ENCODE results near the gene BCL2L14. TPM values are rescaled to one million over a fixed set of nuclear protein-coding genes. Genes with fewer than 3 reads are reported as not detected.
"Not testable (repeated sequence)": the region's sequence is repeated elsewhere in the genome, so short reads cannot be mapped to it uniquely, and the experiment has no call there.

BCL2L14 gene
- total RNA-seq, 8 experiments from 2014 or later, result 0.36 to 1.9 (median 0.95) TPM

- no peak for ATAC-seq (replicated peaks in 6 of 8)
- Histone ChIP-seq H3K4me3 (no peak overlapping the region), H3K4me1 (replicated peaks in 1 of 2) (no peaks in the 10 kb centered on the region), H3K27ac (no peak overlapping the region)
- WGBS, 10 experiments, result 36 to 100% (median 83%) methylated on average over 2 to 3 of the region's 3 CpGs; no CpG with 5 or more reads in 1 of the 10 experiments
- in situ Hi-C loops (cut with MboI; ENCODE audit: low pct_unique_long_range_greater_than_20kb in 2 of 9, low sequenced_read_pairs in 9 of 9, unreplicated experiment in 9 of 9), result no loop called here
Measured at GRCh38 chr12:12123036-12123604, 52.4 kb downstream of the BCL2L14 start.

- Histone ChIP-seq H3K27ac (no peak overlapping the region), H3K4me3 (no peak overlapping the region), H3K4me1 (replicated peaks in 1 of 2) (no peaks in the 10 kb centered on the region)
- in situ Hi-C loops (cut with MboI; ENCODE audit: low pct_unique_long_range_greater_than_20kb in 2 of 9, low sequenced_read_pairs in 9 of 9, unreplicated experiment in 9 of 9), result no loop called here
- ATAC-seq (replicated peaks in 6 of 8), result no peak
- WGBS, 10 experiments, result 53 to 100% (median 93%) methylated on average over 1 to 4 of the region's 4 CpGs
Measured at GRCh38 chr12:12126551-12126950, 55.8 kb downstream of the BCL2L14 start.

- Histone ChIP-seq H3K4me3 (no peak overlapping the region), H3K27ac (no peak overlapping the region), H3K4me1 (replicated peaks in 1 of 2) (no peaks in the 10 kb centered on the region)
- WGBS, 10 experiments, result 74 to 100% (median 92%) methylated on average over 1 to 2 of the region's 2 CpGs; no CpG with 5 or more reads in 2 of the 10 experiments
- no peak for ATAC-seq (replicated peaks in 6 of 8)
- in situ Hi-C loops (cut with MboI; ENCODE audit: low pct_unique_long_range_greater_than_20kb in 2 of 9, low sequenced_read_pairs in 9 of 9, unreplicated experiment in 9 of 9), result no loop called here
Measured at GRCh38 chr12:12127304-12127703, 56.6 kb downstream of the BCL2L14 start.

GRCh38 chr12:12128670-12129069, 57.9 kb downstream of the BCL2L14 start:
- H3K4me3 ChIP-seq, result no peak overlapping the region
- H3K4me1 ChIP-seq (replicated peaks in 1 of 2), result no peaks in the 10 kb centered on the region
- in situ Hi-C loops (cut with MboI; ENCODE audit: low pct_unique_long_range_greater_than_20kb in 2 of 9, low sequenced_read_pairs in 9 of 9, unreplicated experiment in 9 of 9), result no loop called here
- ATAC-seq (replicated peaks in 6 of 8), result peak in 1 of 8 experiments; percentile 41
- 63 to 100% (median 93%) methylated on average over 1 to 4 of the region's 4 CpGs; no CpG with 5 or more reads in 1 of the 10 experiments for WGBS, 10 experiments
- H3K27ac ChIP-seq, result no peak overlapping the region

- in situ Hi-C loops (cut with MboI; ENCODE audit: low pct_unique_long_range_greater_than_20kb in 2 of 9, low sequenced_read_pairs in 9 of 9, unreplicated experiment in 9 of 9), result no loop called here
- ATAC-seq (replicated peaks in 6 of 8), result no peak
Measured at GRCh38 chr12:12133259-12133658, 62.5 kb downstream of the BCL2L14 start.

GRCh38 chr12:12133785-12134184, 63.0 kb downstream of the BCL2L14 start:
- Histone ChIP-seq H3K4me1 (replicated peaks in 1 of 2) (no peaks in the 10 kb centered on the region), H3K27ac (no peak overlapping the region), H3K4me3 (no peak overlapping the region)
- no peak for ATAC-seq (replicated peaks in 6 of 8)
- in situ Hi-C loops (cut with MboI; ENCODE audit: low pct_unique_long_range_greater_than_20kb in 2 of 9, low sequenced_read_pairs in 9 of 9, unreplicated experiment in 9 of 9), result no loop called here
- 52 to 100% (median 96%) methylated on average over 2 to 5 of the region's 5 CpGs for WGBS, 10 experiments

More at GRCh38 chr12:12133259-12133658, 62.5 kb downstream of the BCL2L14 start:
- H3K27ac ChIP-seq, result no peak overlapping the region
- no peaks in the 10 kb centered on the region for H3K4me1 ChIP-seq (replicated peaks in 1 of 2)
- WGBS, 10 experiments, result 70 to 100% (median 85%) methylated on average over 1 to 3 of the region's 3 CpGs
- H3K4me3 ChIP-seq, result no peak overlapping the region

GRCh38 chr12:12138203-12139154, 67.7 kb downstream of the BCL2L14 start:
- WGBS, 10 experiments, result 70 to 100% (median 92%) methylated on average over 1 to 3 of the region's 3 CpGs
- no peak for ATAC-seq (replicated peaks in 6 of 8)
- in situ Hi-C loops (cut with MboI; ENCODE audit: low pct_unique_long_range_greater_than_20kb in 2 of 9, low sequenced_read_pairs in 9 of 9, unreplicated experiment in 9 of 9), result no loop called here

GRCh38 chr12:12141000-12141399, 70.3 kb downstream of the BCL2L14 start:
- in situ Hi-C loops (cut with MboI; ENCODE audit: low pct_unique_long_range_greater_than_20kb in 2 of 9, low sequenced_read_pairs in 9 of 9, unreplicated experiment in 9 of 9), result no loop called here
- no peak overlapping the region for H3K27ac ChIP-seq
- ATAC-seq (replicated peaks in 6 of 8), result no peak
- H3K4me3 ChIP-seq, result no peak overlapping the region
- no peaks in the 10 kb centered on the region for H3K4me1 ChIP-seq (replicated peaks in 1 of 2)

More at GRCh38 chr12:12138203-12139154, 67.7 kb downstream of the BCL2L14 start:
- no peaks in the 10 kb centered on the region for H3K4me1 ChIP-seq (replicated peaks in 1 of 2)
- no peak overlapping the region for H3K27ac ChIP-seq
- H3K4me3 ChIP-seq, result no peak overlapping the region

GRCh38 chr12:12144531-12144930, 73.8 kb downstream of the BCL2L14 start:
- in situ Hi-C loops (cut with MboI; ENCODE audit: low pct_unique_long_range_greater_than_20kb in 2 of 9, low sequenced_read_pairs in 9 of 9, unreplicated experiment in 9 of 9); H3K4me1 ChIP-seq (replicated peaks in 1 of 2); H3K4me3 ChIP-seq; H3K27ac ChIP-seq; ATAC-seq (replicated peaks in 6 of 8): not testable (repeated sequence)
- no CpG with 5 or more reads among the region's 1 CpG for WGBS, 10 experiments

GRCh38 chr12:12147111-12147510, 76.4 kb downstream of the BCL2L14 start:
- ATAC-seq (replicated peaks in 6 of 8), result no peak
- no peak overlapping the region for H3K4me3 ChIP-seq
- H3K27ac ChIP-seq, result no peak overlapping the region
- in situ Hi-C loops (cut with MboI; ENCODE audit: low pct_unique_long_range_greater_than_20kb in 2 of 9, low sequenced_read_pairs in 9 of 9, unreplicated experiment in 9 of 9), result no loop called here
- WGBS, 10 experiments, result 88 to 100% (median 95%) methylated on average over 2 to 6 of the region's 6 CpGs
- H3K4me1 ChIP-seq (replicated peaks in 1 of 2), result no peaks in the 10 kb centered on the region

Other genes starting within 250 kb of the BCL2L14 start
- gene LRP6, start 196.1 kb downstream of the BCL2L14 start, total RNA-seq, result 10 to 100 TPM; 16.9 to 45.1 (median 39.1) TPM

All from motor neuron (in vitro differentiated cells).